Liver (tissue), 9 donors: ENCODE results near the gene COPA. TPM values are rescaled to one million over a fixed set of nuclear protein-coding genes. Genes with fewer than 3 reads are reported as not detected.

Source experiments
- DNase-seq: peaks from one replicate; pipeline ENCODE4 v3.0.0-alpha.2; 2017; ENCODE audit warnings: low spot score
- H3K27ac ChIP-seq, 2 donors: one replicate each; pipeline ENCODE4 v1.7.0; 2013; ENCODE audit warnings: inconsistent platforms in 2 of 2, low read length in 2 of 2, control low read depth in 1 of 2, low read depth in 1 of 2, mild to moderate bottlenecking in 1 of 2
- H3K27me3 ChIP-seq, 4 donors: one replicate each; pipeline versions ENCODE4 v1.6.1 to v1.7.0; 2013; ENCODE audit warnings: low read length in 3 of 4, inconsistent platforms in 1 of 4, mild to moderate bottlenecking in 1 of 4, moderate library complexity in 1 of 4; ENCODE audit not compliant: control insufficient read depth in 4 of 4, insufficient read depth in 4 of 4
- H3K36me3 ChIP-seq, 4 donors: one replicate each; pipeline versions ENCODE4 v1.6.1 to v1.7.0; 2013; ENCODE audit warnings: low read length in 3 of 4, mild to moderate bottlenecking in 3 of 4, low read depth in 1 of 4, moderate library complexity in 1 of 4; ENCODE audit not compliant: control insufficient read depth in 4 of 4, insufficient read depth in 3 of 4
- H3K4me1 ChIP-seq, 4 donors: one replicate each; pipeline versions ENCODE4 v1.6.1 to v1.7.0; 2013; ENCODE audit warnings: low read length in 3 of 4, mild to moderate bottlenecking in 3 of 4, moderate library complexity in 1 of 4; ENCODE audit not compliant: control insufficient read depth in 4 of 4, insufficient read depth in 4 of 4
- H3K4me3 ChIP-seq, 3 donors: one replicate each; pipeline versions ENCODE4 v1.6.1 to v1.7.0; 2013; ENCODE audit warnings: low read length in 3 of 3, control low read depth in 1 of 3, low read depth in 1 of 3, mild to moderate bottlenecking in 1 of 3
- H3K9ac ChIP-seq, 2 donors: one replicate each; pipeline ENCODE4 v1.7.0; 2013; ENCODE audit warnings: low read length in 2 of 2, mild to moderate bottlenecking in 2 of 2, moderate library complexity in 2 of 2, control low read depth in 1 of 2, low read depth in 1 of 2
- H3K9me3 ChIP-seq, 4 donors: one replicate each; pipeline versions ENCODE4 v1.6.1 to v1.7.0; 2013; ENCODE audit warnings: low read length in 3 of 4; ENCODE audit not compliant: control insufficient read depth in 4 of 4
- ATF3 ChIP-seq: IDR thresholded peaks from 2 replicates; pipeline ENCODE4 v1.6.1; 2016; ENCODE audit warnings: antibody characterized with exemption
- CTCF ChIP-seq: fragments of 150-350 bp; IDR thresholded peaks from 2 replicates; pipeline ENCODE4 v1.5.1; 2017; ENCODE audit warnings: improper control_type of control experiment, low read depth, low read length; ENCODE audit not compliant: missing input control
- EGR1 ChIP-seq, 2 donors: IDR thresholded peaks; 2 replicates each; pipeline ENCODE4 v1.6.1; 2016 to 2018; ENCODE audit warnings: antibody characterized with exemption in 2 of 2, low read depth in 2 of 2
- FOXA1 ChIP-seq: IDR thresholded peaks from 2 replicates; pipeline ENCODE4 v1.6.1; 2016; ENCODE audit warnings: antibody characterized with exemption
- FOXA2 ChIP-seq: IDR thresholded peaks from 2 replicates; pipeline ENCODE4 v1.6.1; 2016; ENCODE audit warnings: antibody characterized with exemption
- GABPA ChIP-seq, 2 donors: IDR thresholded peaks in 1 of 2; conservative IDR thresholded peaks in 1 of 2; 2 replicates each; pipeline ENCODE4 v1.6.1; 2016; ENCODE audit warnings: antibody characterized with exemption in 2 of 2, mild to moderate bottlenecking in 1 of 2, moderate library complexity in 1 of 2
- HNF4A ChIP-seq, 2 donors: conservative IDR thresholded peaks; 2 replicates each; pipeline ENCODE4 v1.6.1; 2016; ENCODE audit warnings: antibody characterized with exemption in 2 of 2, mild to moderate bottlenecking in 2 of 2
- HNF4G ChIP-seq: IDR thresholded peaks from 2 replicates; pipeline ENCODE4 v1.6.1; 2016; ENCODE audit warnings: antibody characterized with exemption
- JUND ChIP-seq, 2 donors: IDR thresholded peaks; 2 replicates each; pipeline ENCODE4 v1.6.1; 2016; ENCODE audit warnings: antibody characterized with exemption in 2 of 2
- MAX ChIP-seq: IDR thresholded peaks from 2 replicates; pipeline ENCODE4 v1.6.1; 2016; ENCODE audit warnings: antibody characterized with exemption
- NR2F2 ChIP-seq: IDR thresholded peaks from 2 replicates; pipeline ENCODE4 v1.6.1; 2016; ENCODE audit warnings: antibody characterized with exemption
- RAD21 ChIP-seq, 2 donors: IDR thresholded peaks; 2 replicates each; pipeline ENCODE4 v1.6.1; 2016; ENCODE audit warnings: antibody characterized with exemption in 2 of 2, mild to moderate bottlenecking in 2 of 2
- REST ChIP-seq: IDR thresholded peaks from 2 replicates; pipeline ENCODE4 v1.6.1; 2016; ENCODE audit warnings: antibody characterized with exemption, mild to moderate bottlenecking
- RXRA ChIP-seq, 2 donors: IDR thresholded peaks; 2 replicates each; pipeline ENCODE4 v1.6.1; 2017 to 2018; ENCODE audit warnings: antibody characterized with exemption in 2 of 2, mild to moderate bottlenecking in 1 of 2
- SP1 ChIP-seq: IDR thresholded peaks from 2 replicates; pipeline ENCODE4 v1.6.1; 2018; ENCODE audit warnings: antibody characterized with exemption, mild to moderate bottlenecking
- TAF1 ChIP-seq: conservative IDR thresholded peaks from 2 replicates; pipeline ENCODE4 v1.6.1; 2016; ENCODE audit warnings: antibody characterized with exemption, mild to moderate bottlenecking
- YY1 ChIP-seq: IDR thresholded peaks from 2 replicates; pipeline ENCODE4 v1.6.1; 2016; ENCODE audit warnings: antibody characterized with exemption, mild to moderate bottlenecking
- ZBTB33 ChIP-seq: IDR thresholded peaks from 2 replicates; pipeline ENCODE4 v1.6.1; 2016; ENCODE audit warnings: antibody characterized with exemption
- WGBS: extraction: QIAGEN DNeasy Blood & Tissue Kit; methylation state at CpG from one replicate; pipeline ENCODE4 v1.1.7; 2013; 5-methylcytosine and 5-hydroxymethylcytosine counted together
- polyA plus RNA-seq, 2 donors: library from polyadenylated mRNA; stranded (reverse) in 1 of 2; unstranded in 1 of 2; fragments of 200-250 nt in 1 of 2; fragments of >200 nt in 1 of 2; fragmentation: Nextera tagmentation in 1 of 2; extraction: Ambion mirVana in 1 of 2; gene quantifications; one replicate each; pipeline versions ENCODE4 v1.2.1 to v1.2.3, GENCODE V29; 2013 to 2015
- total RNA-seq, 2 donors: library from RNA; depleted of rRNA; stranded (reverse); fragments of >200 nt; gene quantifications; one replicate each; pipeline ENCODE4 v1.2.3, GENCODE V29; 2014
- donor health status: healthy.
- donor health status: healthy.
- donor health status: healthy.
- donor health status: healthy.
- donor health status: healthy.

The COPA gene
- total and polyA plus RNA-seq, 4 donors: 46.8 to 145 (median 75.9) TPM

- peak overlapping the region; percentile 69 to 82 (median 76) for H3K4me3 ChIP-seq
- H3K9me3 ChIP-seq: no peaks in the 10 kb centered on the region
- peaks cover 7 to 38% (median 36%) of the 10 kb centered on the region in 4 donors for H3K36me3 ChIP-seq
- H3K27ac ChIP-seq: peak overlapping the region; percentile 84
- H3K9ac ChIP-seq: peak overlapping the region; percentile 78 to 91
- under 1% methylated on average over 15 of the region's 15 CpGs for WGBS
- peaks cover 5 to 33% (median 30%) of the 10 kb centered on the region in 4 donors for H3K4me1 ChIP-seq
- peak; percentile 45 for TF ChIP-seq FOXA1
- TF ChIP-seq HNF4G: no peak
- TF ChIP-seq REST: peak; percentile 87
- TF ChIP-seq ATF3: no peak
- TF ChIP-seq RAD21 (IDR thresholded peaks at IDR 0.05): peak; percentile 47 to 66
- peak; percentile 54 for TF ChIP-seq MAX
- TF ChIP-seq FOXA2: peak; percentile 69
- peak; percentile 98 for TF ChIP-seq TAF1
- peak; percentile 67 to 85 for TF ChIP-seq HNF4A (conservative IDR thresholded peaks at IDR 0.05)
- TF ChIP-seq EGR1 (IDR thresholded peaks at IDR 0.05; ENCODE audit: low read depth in 2 of 2): peak in 1 of 2 donors; percentile 21
- peak; percentile 91 to 94 for TF ChIP-seq RXRA (IDR thresholded peaks at IDR 0.05)
- TF ChIP-seq YY1: no peak
- TF ChIP-seq JUND (IDR thresholded peaks at IDR 0.05): peak; percentile 22 to 83
- peak; percentile 77 for TF ChIP-seq ZBTB33
- TF ChIP-seq NR2F2: no peak
- no peak for TF ChIP-seq CTCF
- peak; percentile 85 for TF ChIP-seq SP1
- TF ChIP-seq GABPA (IDR thresholded peaks at IDR 0.05 in 1 of 2, conservative IDR thresholded peaks at IDR 0.05 in 1 of 2): peak in 1 of 2 donors; percentile 69
- no peaks in the 10 kb centered on the region for H3K27me3 ChIP-seq
- peak; percentile 52 for DNase-seq
These were observed 58.7 kb downstream of the COPA start for GRCh38 chr1:160284220-160284781.
